ENCODE results near the gene SDF2.

Gene SDF2, protein sequence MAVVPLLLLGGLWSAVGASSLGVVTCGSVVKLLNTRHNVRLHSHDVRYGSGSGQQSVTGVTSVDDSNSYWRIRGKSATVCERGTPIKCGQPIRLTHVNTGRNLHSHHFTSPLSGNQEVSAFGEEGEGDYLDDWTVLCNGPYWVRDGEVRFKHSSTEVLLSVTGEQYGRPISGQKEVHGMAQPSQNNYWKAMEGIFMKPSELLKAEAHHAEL

DNA sequence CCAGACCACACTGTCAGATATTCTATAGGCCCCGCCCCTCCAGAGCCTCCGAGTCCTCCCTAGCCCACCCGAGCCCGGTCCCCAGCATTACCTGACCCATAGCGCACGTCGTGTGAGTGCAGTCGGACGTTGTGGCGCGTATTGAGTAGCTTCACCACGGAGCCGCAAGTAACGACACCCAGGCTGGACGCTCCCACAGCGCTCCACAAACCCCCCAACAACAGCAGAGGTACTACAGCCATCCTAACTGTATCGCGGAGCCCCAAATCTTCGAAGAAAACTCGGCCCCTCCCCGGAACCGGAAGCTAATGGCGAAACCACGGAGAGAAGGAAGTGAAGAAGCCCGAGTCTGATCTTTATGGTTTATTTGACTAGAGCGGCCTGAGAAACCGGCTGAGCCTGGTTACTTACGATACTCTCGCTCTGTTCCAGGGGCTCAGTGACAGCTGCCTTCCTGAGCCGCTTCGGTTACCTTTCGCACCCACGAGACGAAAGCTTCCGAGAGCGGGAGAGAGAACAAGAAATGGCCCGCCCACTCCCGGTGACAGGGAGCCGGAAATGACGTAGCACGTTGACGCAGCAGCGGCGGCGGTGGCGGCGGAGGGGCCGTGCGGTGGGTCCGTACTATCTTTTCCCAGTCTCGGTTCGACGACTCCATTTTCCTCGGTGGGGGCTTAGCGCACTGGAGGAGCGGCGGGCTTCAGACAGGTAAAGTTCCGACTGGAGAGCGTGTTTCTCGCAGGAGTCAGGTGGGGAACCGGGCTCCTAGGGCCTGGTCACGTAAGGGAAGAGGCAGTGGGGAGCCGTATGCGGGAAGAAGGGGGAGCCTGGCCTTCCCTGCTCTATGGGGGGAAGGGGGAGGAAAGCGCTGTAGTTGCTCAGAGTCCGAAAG, at the start of gene SDF2, which contains the start of gene SUPT6H:
Gene SDF2 (minus strand): TSS at position 272 of the 892 bp plus-strand sequence. CDS start 30 bp downstream, at position 242.
Gene SUPT6H (plus strand): TSS at position 571 of the 892 bp plus-strand sequence. CDS start 11,197 bp downstream, outside the sequence.
- TF ChIP-seq, protein P1, sequence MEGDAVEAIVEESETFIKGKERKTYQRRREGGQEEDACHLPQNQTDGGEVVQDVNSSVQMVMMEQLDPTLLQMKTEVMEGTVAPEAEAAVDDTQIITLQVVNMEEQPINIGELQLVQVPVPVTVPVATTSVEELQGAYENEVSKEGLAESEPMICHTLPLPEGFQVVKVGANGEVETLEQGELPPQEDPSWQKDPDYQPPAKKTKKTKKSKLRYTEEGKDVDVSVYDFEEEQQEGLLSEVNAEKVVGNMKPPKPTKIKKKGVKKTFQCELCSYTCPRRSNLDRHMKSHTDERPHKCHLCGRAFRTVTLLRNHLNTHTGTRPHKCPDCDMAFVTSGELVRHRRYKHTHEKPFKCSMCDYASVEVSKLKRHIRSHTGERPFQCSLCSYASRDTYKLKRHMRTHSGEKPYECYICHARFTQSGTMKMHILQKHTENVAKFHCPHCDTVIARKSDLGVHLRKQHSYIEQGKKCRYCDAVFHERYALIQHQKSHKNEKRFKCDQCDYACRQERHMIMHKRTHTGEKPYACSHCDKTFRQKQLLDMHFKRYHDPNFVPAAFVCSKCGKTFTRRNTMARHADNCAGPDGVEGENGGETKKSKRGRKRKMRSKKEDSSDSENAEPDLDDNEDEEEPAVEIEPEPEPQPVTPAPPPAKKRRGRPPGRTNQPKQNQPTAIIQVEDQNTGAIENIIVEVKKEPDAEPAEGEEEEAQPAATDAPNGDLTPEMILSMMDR (IDR thresholded peaks at IDR 0.05), result no peak
- Histone ChIP-seq H3K27ac (peak within 1 kb of the TSS; percentile 98), H3K36me3 (peaks cover 37% of the 10 kb centered on the region)

DNA sequence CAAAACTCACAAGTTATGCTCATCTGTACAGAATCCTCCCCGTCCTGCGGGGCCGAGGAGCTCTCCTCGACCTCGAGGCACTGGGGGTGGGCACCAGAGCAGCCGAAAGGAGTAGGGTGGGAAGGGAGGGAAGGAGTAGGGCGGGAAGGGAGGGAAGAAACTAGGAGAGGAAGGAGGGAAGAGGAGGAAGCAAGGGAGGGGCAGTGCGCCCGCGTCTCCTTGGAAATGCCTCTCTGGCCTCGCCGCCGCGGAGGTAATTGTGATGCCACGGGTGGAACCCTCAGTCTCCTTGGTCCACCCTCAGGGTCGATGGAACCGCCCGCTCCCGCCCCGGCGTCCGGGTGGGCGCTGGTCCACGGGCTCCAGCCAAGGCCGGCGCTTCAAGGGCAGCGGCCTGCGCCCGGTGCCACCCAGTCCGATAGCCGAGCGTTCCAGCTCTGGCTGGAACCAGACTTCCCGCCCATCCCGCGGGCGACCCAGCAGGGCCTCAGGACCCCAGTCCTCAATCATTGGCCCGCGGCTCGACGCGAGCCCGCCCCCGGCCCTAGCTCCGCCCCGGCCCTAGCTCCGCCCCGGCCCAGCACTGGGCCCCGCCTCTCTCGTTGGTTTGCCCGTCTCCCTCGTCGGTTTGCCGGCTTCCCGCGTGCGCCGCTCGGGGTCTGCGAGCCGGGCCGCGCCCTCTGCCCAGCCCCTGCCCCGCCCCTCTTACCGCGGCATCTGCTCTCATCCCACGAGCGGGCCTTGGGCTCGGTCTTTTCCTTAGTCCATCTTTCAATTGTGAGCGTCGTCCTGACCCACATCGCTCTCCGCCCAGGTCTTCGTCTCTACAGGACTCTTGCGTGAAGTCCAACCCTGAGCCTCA, 49.4 kb upstream of the SDF2 start:
- Histone ChIP-seq H3K36me3 (peaks cover 4% of the 10 kb centered on the region), H3K4me3 (ENCODE audit: low read depth in 1 of 2, low read length in 1 of 2) (peak overlapping the region; percentile 86 to 96), H3K27me3 (peaks cover 5% of the 10 kb centered on the region), H3K4me1 (ENCODE audit: control insufficient read depth in 1 of 2, insufficient read depth in 1 of 2, low read depth in 1 of 2, low read length in 1 of 2) (peaks cover 17 to 20% of the 10 kb centered on the region in 2 experiments), H3K27ac (peak overlapping the region; percentile 80), H3K9me3 (no peaks in the 10 kb centered on the region)
- TF ChIP-seq, protein P1 (IDR thresholded peaks at IDR 0.05), result peak; percentile 39

More for the DNA sequence above, at the start of gene SDF2, which contains the start of gene SUPT6H:
- Histone ChIP-seq H3K4me1 (ENCODE audit: control insufficient read depth in 1 of 2, insufficient read depth in 1 of 2, low read depth in 1 of 2, low read length in 1 of 2) (peaks cover 25% of the 10 kb centered on the region in 2 experiments), H3K9me3 (no peaks in the 10 kb centered on the region), H3K27me3 (no peaks in the 10 kb centered on the region), H3K4me3 (ENCODE audit: low read depth in 1 of 2, low read length in 1 of 2) (peak within 1 kb of the TSS; percentile 78 to 91)

DNA sequence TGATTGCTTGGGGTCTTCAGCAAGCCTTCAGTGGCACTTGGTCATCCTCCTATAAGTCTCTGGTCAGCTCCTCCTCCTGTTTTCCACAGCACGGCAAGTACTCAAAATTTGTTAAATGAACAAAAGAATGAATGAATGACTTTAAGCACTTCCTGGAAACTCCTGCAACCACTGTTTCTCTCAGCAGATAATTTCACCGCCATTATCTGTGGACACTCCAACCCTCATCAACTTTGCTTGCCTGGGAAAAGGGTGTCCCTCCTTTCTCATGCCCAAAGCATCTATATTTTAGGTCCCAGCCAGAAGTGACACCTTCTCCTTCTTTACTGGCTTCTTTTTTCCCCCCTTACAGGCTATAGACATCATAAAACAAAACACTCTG, 45.6 kb upstream of the SDF2 start:
- TF ChIP-seq, protein P1 (IDR thresholded peaks at IDR 0.05), result no peak
- Histone ChIP-seq H3K9me3 (no peaks in the 10 kb centered on the region), H3K36me3 (peaks cover 40% of the 10 kb centered on the region), H3K4me3 (ENCODE audit: low read depth in 1 of 2, low read length in 1 of 2) (no peak overlapping the region), H3K4me1 (ENCODE audit: control insufficient read depth in 1 of 2, insufficient read depth in 1 of 2, low read depth in 1 of 2, low read length in 1 of 2) (peaks cover 12 to 17% of the 10 kb centered on the region in 2 experiments), H3K27me3 (no peaks in the 10 kb centered on the region), H3K27ac (no peak overlapping the region)

DNA sequence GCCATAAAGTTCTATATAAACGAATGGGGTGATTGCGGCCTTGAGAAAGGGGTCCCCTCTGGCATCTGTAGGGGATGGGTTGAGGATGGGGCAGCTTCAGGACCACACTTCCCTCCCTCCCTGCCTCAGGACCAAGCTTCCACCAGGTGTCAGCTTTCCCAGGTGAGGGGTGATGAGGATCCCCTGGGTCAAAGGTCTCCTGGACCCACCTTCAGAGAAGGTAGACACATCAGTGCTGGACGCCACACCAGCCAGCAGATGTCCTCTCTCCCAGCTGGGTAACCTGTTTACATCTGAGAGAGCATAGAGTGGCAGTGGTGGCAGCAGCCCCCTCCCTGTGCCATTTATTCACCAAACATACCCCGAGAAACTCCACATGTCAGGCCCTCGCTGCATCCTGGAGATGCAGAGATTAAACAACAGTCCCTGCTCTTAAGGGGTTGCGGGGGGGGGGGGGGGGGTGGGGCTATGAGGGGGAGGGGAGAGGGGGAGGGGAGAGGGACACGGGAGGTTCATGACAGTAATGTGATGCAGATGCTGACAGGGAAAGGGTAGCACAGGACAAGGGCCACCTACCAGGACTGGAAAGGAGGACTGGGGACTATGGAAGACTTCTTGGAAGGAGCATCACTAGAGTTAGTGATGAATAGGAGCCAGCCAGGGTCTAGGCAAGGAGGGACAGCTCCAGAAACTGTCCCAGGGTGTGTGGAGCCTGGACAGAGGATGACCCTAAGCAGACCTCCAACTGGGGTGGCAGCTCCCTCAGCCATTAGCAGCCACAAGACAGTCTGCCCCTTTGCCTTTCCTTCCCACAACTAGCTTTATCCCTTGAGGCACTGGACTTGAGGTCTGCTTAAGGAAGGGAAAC, 45.0 kb upstream of the SDF2 start:
- Histone ChIP-seq H3K27me3 (no peaks in the 10 kb centered on the region), H3K9me3 (no peaks in the 10 kb centered on the region), H3K27ac (no peak overlapping the region), H3K4me3 (ENCODE audit: low read depth in 1 of 2, low read length in 1 of 2) (no peak overlapping the region), H3K4me1 (ENCODE audit: control insufficient read depth in 1 of 2, insufficient read depth in 1 of 2, low read depth in 1 of 2, low read length in 1 of 2) (peaks cover 7 to 11% of the 10 kb centered on the region in 2 experiments), H3K36me3 (peaks cover 46% of the 10 kb centered on the region)
- TF ChIP-seq, protein P1 (IDR thresholded peaks at IDR 0.05), result no peak

All from neutrophil (primary cell).